HG02938 (cell line): Measurements from ENCODE around the gene WNK2.

Experiments used
- ATAC-seq: cut with Tn5 transposase; IDR thresholded peaks from one replicate; pipeline ENCODE4 v1.9.1; 2021; ENCODE audit warnings: mild to moderate bottlenecking, moderate library complexity; ENCODE audit not compliant: unreplicated experiment

Gene WNK2

GRCh38 chr9:93184432-93185265, 710 bp downstream of the WNK2 start:
- no peak for ATAC-seq

- no peak for ATAC-seq
Observed at GRCh38 chr9:93185266-93186214, 1.6 kb downstream of the WNK2 start.

DNA sequence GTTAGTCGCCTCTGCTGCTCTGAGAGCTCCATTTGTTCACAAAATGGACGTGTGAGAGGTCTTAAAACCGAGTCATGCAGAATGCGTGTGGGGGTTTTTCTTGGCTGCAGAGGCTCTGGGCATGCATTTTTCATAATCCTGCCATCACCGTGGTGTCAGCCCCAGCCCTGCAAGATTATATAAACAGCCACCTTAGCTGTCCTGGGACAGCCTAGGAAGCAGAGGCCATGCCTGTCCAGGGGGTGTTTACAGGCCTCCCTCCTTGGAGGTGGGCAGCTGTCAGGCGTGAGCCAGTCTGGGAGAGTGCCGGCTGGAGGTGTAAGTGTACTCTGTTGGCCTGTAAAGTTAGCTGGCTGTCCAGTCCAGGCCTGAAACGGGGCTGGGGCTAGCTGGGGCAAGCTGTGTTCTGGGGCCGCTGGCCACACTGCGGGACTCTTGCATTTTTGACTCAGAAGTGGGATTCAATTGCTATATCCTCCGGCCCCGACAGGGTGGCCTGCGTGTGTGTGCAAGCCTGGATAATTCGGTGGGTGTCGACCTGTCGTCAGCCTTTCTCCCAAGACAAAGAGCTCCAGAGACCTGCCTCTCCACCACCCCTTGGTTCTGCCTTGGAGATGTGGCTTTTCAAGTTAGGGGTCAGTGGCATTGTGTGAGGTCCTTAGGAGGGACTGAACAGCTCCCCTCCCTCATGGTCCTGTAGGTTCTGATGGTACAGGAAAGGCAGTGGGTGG, 2.4 kb downstream of the WNK2 start:
- ATAC-seq, result no peak

DNA sequence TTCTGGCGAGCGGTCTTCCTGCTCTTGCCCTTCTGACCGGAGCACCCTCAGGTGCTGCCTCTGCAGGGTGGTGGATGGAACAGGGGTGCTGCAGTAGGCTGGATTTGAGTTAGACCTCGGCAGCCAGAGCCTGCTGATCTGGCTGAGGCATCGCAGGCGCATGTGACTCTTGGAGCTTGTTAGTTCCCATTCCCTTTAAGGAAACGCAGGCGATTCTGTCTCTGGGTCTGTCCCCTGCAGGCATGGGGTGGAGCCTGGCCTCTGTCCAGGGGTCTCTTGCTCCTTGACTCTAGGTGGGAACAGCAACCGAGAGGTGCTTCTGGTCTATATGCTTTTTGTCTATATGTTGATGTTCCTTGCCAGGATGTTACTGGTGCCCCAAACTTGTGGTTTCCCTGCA, 3.1 kb downstream of the WNK2 start:
- no peak for ATAC-seq

DNA sequence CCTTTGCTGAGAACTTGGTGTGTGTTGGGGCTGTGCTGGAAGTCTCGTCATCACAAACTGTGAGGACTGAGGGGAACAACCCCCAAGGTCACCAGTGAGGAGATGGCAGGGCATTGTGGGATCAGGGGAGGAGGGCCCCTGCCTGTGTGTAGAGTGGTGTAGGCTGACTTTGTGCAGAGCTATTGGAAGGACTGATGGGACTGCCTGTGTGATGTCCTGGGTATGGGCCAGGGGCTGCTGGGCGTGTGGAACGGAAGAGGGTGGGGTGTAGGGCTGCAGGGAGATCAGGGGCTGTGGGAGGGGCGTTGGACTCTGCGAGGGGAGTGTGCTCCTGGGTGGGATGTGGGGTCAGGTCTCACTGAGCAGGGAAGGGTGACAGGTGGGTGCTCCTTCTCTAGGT, 3.6 kb downstream of the WNK2 start:
- no peak for ATAC-seq

- no peak for ATAC-seq
Observed at GRCh38 chr9:93188426-93189368, 4.8 kb downstream of the WNK2 start.

DNA sequence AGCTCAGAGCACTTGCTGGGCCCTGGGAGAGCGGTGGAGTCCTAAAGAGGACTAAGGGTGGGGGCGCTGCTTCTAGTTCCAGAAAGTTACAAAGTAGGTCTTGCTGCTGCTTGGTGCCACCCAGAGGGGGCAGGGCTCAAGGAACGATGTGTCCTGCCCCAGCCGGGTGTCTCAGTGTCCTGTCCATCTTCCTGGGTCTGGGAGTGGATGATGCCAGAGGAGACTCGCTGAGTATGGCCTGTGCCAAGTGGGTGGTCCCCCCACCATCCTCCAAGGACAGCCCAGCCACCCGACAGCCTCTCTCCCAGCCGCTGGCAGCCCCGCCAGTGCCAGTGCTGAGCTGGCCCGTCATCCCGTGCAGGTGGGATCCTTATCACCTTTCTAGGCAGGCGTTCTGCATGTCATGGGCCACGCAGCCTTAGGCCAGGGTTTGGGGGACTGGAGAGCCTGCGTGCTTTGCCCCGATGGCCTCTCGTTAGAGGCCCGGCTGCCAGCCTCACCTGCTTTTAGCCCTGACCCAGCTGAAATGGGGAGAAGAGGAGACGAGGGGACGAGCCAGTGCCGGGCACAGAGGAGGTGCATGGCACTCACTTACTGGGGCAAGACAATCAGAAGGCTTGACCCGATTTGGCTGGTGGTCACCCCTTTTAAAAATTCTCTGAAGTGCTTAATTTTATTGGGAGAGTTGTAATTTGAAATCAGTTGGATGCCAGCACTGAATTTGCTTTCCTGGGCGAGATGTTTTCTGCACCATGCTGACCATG, 5.6 kb downstream of the WNK2 start:
- no peak for ATAC-seq

DNA sequence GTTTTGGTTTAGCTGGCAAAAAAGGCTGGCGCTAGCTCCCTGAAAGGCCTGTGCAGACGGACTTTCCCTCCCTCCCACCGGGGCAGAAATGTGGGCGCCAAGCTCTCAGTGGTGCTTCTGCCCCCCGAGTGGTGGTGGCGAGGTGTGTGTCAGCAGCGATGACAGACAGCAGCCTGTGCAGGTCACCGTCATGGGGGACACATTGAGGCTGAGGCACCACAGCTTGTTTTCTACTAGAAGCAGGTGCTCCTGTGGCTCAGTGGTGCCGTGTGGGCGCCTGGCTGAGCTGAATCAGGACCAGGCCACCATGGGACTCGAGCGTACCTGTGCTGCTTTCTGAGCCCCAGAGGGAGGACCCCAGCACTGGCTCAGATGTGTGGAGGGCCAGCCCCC, 6.2 kb downstream of the WNK2 start:
- no peak for ATAC-seq

DNA sequence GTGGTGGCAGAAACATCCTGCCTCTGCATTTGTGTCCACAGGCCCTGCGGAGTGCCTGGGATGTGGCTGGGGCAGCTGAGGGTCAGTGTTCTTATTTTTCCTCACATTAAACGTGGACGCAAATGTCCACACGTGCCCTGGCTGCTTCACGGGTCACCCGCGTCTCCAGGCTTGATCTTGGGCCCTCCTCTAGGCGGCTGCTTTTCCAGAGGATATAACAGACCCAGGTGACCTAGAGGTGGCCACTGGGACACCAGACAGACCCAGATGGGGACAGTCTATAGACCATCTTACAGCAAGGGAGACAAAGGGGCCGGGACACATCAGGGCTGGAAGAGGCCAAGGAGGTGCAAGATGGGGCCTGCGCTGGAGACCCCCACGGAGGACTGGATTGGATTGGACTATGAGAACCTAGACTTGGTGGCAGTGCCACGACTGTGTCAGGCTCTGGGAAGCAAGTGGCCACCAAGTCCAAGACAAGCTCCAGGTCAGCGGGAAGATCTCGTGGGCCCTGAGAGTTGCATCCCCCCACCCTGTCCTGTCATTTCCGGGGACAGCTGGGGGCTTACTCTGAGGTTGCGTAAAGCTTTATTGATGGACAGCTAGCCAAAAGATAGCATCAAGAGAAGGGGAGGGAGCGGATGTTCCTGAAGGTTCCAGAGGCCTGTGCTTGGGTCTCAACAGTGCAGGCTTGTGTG, 6.9 kb downstream of the WNK2 start:
- no peak for ATAC-seq

DNA sequence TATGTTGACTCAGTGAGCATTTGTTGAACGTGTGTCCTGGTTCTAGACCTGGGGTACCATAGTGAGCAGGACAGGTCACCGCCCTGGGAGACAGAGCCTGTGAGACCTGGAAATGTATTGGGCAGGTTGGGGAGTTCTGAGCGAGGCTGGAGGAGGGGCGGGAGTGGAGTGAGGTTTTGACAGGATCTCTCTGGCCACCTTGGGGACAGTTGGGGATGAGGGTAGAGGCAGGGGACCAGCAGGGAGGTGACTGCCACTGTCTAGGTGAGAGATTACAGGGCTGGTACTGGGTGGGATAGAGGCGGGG, 7.4 kb downstream of the WNK2 start:
- no peak for ATAC-seq

DNA sequence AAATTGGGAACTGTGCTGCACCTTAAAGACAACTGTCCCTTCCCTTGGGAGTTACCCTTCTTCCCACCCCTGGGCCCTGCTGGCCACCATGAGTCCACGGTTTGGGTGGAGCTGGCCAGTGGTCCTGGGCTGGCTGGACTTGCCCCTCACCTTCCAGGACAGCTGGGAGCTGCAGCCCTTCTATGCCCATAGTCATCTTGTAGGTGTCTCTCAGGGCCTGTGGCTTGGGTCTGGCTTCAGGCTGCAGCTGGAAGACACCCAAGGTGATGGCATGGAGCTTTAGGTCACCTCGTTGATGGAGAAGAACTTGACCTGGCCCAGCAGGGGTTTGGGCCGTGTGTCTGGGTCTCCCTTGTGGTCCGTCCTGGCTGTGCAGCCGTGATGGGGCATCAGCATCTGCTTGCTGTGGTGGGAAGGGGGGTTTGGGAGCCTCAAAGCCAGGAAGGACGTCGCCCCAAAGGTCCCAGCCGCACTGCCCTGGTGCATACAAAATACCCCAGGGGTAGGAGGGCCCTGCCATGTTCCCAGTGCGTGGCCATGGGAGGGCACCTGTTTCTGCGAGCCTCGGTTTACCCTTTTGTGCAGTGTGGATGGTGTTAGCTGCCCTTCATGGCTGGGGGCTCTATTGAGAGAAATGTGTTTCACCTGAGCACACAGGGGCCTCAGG, 8.9 kb downstream of the WNK2 start:
- ATAC-seq, result no peak

- no peak for ATAC-seq
Observed at GRCh38 chr9:93193388-93194220, 9.7 kb downstream of the WNK2 start.

GRCh38 chr9:93194221-93194625, 10.3 kb downstream of the WNK2 start:
- ATAC-seq, result no peak

- no peak for ATAC-seq
Observed at GRCh38 chr9:93194641-93195040, 10.7 kb downstream of the WNK2 start.

GRCh38 chr9:93196096-93197055, 12.4 kb downstream of the WNK2 start:
- ATAC-seq, result no peak

DNA sequence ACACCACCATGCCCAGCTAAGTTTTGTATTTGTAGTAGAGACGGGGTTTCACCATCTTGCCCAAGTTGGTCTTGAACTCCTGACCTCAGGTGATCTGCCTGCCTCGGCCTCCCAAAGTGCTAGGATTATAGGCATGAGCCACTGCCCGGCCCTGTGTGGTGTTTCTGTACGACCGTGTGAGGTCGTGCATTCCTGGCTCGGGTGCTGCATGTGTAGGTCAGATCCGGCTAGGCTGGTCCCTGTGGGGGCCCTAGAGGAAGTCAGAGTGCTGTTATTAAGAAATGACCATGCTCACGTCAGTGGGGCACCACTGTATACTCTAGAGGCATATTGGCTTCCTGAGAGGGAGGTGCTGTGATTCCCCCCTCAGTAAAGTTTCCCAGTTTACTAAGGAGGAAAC, 13.7 kb downstream of the WNK2 start:
- ATAC-seq, result no peak
